Thoracic aorta (tissue), 2 donors: ENCODE data around the gene GJB6. TPM values are rescaled to one million over a fixed set of nuclear protein-coding genes. Genes with fewer than 3 reads are reported as not detected.

ENCODE experiments used
- ATAC-seq: fragments of 150-250 bp; one replicate; pipeline ENCODE4 v1.8.0; 2017; ENCODE audit warnings: low read depth; ENCODE audit not compliant: insufficient number of reproducible peaks, low FRiP score
- DNase-seq: peaks from one replicate; pipeline ENCODE4 v3.0.0-alpha.2; 2020; ENCODE audit warnings: low spot score
- H3K27ac ChIP-seq, 2 donors: fragments of 200-600 bp; sonication (generic); 1 replicate in 1 of 2; 2 replicates in 1 of 2; pipeline ENCODE4 v1.5.1; 2016; ENCODE audit warnings: mild to moderate bottlenecking in 2 of 2, moderate library complexity in 2 of 2
- H3K27me3 ChIP-seq: fragments of 200-600 bp; sonication (generic); replicated peaks from 2 replicates; pipeline ENCODE4 v1.6.0; 2016; ENCODE audit warnings: mild to moderate bottlenecking; ENCODE audit not compliant: insufficient read depth
- H3K36me3 ChIP-seq: fragments of 200-600 bp; sonication (generic); one replicate; pipeline ENCODE4 v1.5.1; 2016
- H3K4me1 ChIP-seq, 2 donors: fragments of 200-600 bp; sonication (generic); 1 replicate in 1 of 2; 2 replicates in 1 of 2; pipeline versions ENCODE4 v1.5.1 to v1.6.0; 2016; ENCODE audit warnings: low read depth in 2 of 2, mild to moderate bottlenecking in 1 of 2; ENCODE audit not compliant: control insufficient read depth in 1 of 2
- H3K4me3 ChIP-seq: fragments of 200-600 bp; sonication (generic); 2 replicates; pipeline ENCODE4 v1.5.1; 2016; ENCODE audit warnings: mild to moderate bottlenecking
- H3K9me3 ChIP-seq: fragments of 200-600 bp; sonication (generic); 2 replicates; pipeline ENCODE4 v1.5.1; 2016
- CTCF ChIP-seq: fragments of 200-600 bp; sonication (generic); IDR thresholded peaks from one replicate; pipeline ENCODE4 v1.5.1; 2019; ENCODE audit warnings: antibody characterized with exemption
- total RNA-seq, 2 donors: library from RNA; depleted of rRNA; stranded (reverse); fragments of >200 nt; gene quantifications; one replicate each; pipeline versions ENCODE4 v1.1.0 to v1.2.3, GENCODE V29; 2016

The GJB6 gene
- total RNA-seq, 2 donors from 2014 or later: not detected

DNA sequence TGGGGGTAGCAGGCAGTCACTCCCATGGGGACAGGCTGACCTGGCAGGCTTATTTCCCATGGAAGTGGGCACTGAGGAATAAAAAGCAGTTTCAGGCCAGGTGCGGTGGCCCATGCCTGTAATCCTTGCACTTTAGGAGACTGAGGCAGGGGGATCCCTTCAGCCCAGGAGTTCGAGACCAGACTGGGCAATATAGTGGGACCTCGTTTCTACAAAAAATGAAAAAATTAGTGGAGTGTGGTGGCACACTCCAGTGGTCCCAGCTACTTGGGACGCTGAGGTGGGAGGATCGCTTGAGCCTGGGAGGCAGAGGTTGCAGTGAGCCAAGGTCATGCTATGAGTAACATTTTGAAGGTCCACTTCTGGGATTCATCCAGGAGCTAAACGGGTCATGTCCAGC lies 45.3 kb downstream of the GJB6 start:
- Histone ChIP-seq H3K27me3 (no peaks in the 10 kb centered on the region), H3K36me3 (no peaks in the 10 kb centered on the region), H3K27ac (no peak overlapping the region), H3K4me3 (no peak overlapping the region), H3K9me3 (no peaks in the 10 kb centered on the region), H3K4me1 (peaks cover 0 to under 1% of the 10 kb centered on the region in 2 donors)
- no peak for TF ChIP-seq CTCF
- DNase-seq (no peak), ATAC-seq (no peak)

DNA sequence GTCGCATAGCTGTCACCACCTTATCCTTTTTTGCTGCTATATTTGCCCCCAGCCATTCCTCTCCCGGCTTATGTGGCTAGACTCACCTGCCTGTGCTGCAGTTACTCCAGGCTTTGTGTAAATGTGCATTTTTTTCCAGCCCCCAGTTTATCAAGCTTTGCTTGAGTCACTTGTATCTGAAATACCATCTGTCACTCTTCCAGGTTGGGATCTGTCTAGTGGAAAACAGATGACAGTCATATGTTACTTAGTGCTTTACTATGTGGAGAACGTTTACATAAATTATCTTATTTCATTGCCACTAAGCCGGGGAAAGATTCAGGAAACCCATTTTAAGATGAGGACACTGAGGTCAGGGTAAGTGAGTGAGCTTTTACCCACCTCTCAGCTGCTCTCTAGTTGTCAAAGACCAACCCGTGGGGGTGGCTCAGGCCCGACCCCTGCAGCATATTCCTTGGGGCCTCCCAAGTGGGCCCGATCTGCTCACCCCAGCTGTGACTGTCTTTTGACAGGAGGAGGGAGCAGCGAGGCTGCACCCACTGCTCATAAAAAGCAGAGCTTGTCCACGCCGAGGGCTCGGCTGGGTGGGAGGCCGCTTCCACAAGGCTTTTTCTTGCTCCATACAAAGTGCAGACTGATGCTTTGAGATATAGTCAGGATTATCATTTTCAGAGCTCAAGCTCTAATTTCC lies 46.6 kb downstream of the GJB6 start:
- Histone ChIP-seq H3K9me3 (no peaks in the 10 kb centered on the region), H3K36me3 (no peaks in the 10 kb centered on the region), H3K27ac (no peak overlapping the region), H3K4me1 (no peaks in the 10 kb centered on the region), H3K4me3 (no peak overlapping the region), H3K27me3 (no peaks in the 10 kb centered on the region)
- TF ChIP-seq CTCF: no peak
- DNase-seq (no peak), ATAC-seq (no peak)

DNA sequence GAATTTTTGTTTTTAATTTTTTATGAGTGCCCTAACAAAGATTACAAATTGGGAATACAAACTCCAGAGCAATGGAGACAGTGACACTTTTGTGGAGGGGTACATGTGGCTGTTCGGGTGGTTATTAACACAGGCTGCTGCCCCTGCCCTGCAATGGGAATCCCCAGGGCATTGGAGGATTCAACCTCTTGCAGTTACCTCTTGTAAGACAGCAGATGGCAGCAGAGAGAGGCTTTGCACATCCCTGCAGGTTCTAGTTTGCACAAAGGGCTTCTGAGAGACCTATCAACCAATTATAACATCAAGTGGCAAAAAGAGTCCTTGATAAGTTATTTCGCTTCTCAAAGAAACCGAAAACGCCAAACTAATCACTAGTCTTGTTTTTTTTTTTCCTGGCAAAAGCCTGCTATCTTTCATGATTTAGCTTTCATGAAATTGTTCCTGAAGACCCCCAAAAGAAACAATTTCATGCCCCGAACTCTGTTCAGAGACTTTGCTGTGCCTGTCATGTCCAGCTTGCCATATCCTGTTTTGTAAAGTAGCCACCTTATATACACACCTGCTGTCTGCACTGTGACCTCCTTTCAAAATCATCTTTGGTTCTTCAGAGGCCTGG lies 49.8 kb downstream of the GJB6 start:
- no peaks in the 10 kb centered on the region for H3K27me3 ChIP-seq
- peak; percentile 44 for ATAC-seq
- no peak overlapping the region for H3K27ac ChIP-seq

GRCh38 chr13:20181188-20181587 lies 50.9 kb downstream of the GJB6 start:
- Histone ChIP-seq H3K4me1 (no peaks in the 10 kb centered on the region), H3K36me3 (no peaks in the 10 kb centered on the region), H3K4me3 (no peak overlapping the region), H3K27ac (no peak overlapping the region), H3K27me3 (no peaks in the 10 kb centered on the region), H3K9me3 (no peaks in the 10 kb centered on the region)
- TF ChIP-seq CTCF: no peak
- ATAC-seq (no peak), DNase-seq (no peak)

More for the DNA sequence above, 49.8 kb downstream of the GJB6 start:
- Histone ChIP-seq H3K36me3 (no peaks in the 10 kb centered on the region), H3K4me1 (no peaks in the 10 kb centered on the region), H3K4me3 (no peak overlapping the region), H3K9me3 (no peaks in the 10 kb centered on the region)
- TF ChIP-seq CTCF: peak; percentile 65
- DNase-seq: no peak

- no peak for DNase-seq
- no peak for TF ChIP-seq CTCF
- Histone ChIP-seq H3K27me3 (no peaks in the 10 kb centered on the region), H3K27ac (no peak overlapping the region), H3K4me1 (peaks cover 0 to 5% of the 10 kb centered on the region in 2 donors), H3K36me3 (no peaks in the 10 kb centered on the region), H3K4me3 (no peak overlapping the region), H3K9me3 (no peaks in the 10 kb centered on the region)
- ATAC-seq: no peak
Observed at GRCh38 chr13:20178156-20178555, 54.0 kb downstream of the GJB6 start.
